Measurements from ENCODE around the gene SLC4A5.

SLC4A5 gene

DNA sequence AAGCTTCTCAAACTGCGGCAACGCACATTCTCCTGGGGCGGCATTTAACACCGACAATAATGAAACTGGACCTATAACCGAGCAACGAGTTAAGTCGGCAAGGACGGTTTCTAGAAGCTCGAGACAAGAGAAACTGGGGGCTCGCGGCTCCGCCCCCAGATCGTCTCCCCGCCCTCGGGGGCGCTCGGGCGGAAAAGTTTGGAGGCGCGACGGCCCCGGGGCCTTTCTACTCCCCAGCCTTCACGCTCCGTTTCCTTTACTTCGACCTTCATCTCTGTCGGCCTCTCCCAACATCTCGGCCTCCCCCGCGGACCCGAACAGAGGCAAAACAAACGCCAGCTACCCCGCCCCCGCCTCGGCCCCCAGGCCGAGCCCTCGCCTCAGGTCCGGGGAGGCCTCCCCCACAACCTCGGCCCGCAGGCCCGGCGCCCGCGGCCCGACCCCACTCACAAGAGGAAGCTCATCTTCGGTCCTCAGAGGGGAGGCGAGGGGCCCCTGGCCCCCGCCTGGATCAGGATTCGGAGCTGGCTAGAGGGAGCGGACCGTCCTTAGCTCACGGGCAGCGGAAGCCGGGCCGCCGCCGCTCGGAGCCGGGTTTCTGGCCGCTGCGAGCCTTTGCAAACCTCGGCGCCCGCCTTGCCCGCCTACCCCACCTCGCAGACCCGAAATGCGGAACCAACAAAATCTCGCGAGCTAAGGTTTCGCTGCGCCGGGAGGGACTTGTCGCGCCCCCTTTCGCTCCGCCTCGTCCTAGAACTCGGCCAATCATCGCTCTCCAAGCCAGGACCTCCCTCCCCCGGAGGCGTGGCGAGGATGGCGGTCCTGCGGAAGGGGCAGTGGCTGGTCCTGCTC lies 164.8 kb downstream of the SLC4A5 start, which contains the start of gene MOB1A (continued):
- TF ChIP-seq ZNF510 (tag by site-specific recombination; IDR thresholded peaks at IDR 0.05; ENCODE audit: insufficient replicate concordance) (no peak), ZNF311 (tag by site-specific recombination; IDR thresholded peaks at IDR 0.05; ENCODE audit: borderline replicate concordance) (no peak), ZNF558 (tag by site-specific recombination; IDR thresholded peaks at IDR 0.05) (no peak), ZNF23 (tag by site-specific recombination; IDR thresholded peaks at IDR 0.05; ENCODE audit: borderline replicate concordance) (no peak), ZNF544 (tag by site-specific recombination; IDR thresholded peaks at IDR 0.05) (no peak), ZNF324 (tag by site-specific recombination; IDR thresholded peaks at IDR 0.05) (no peak), ZNF37A (tag by site-specific recombination; IDR thresholded peaks at IDR 0.05) (no peak), SP3 (tag by site-specific recombination; IDR thresholded peaks at IDR 0.05) (peak; percentile 91), ZNF155 (tag by site-specific recombination; IDR thresholded peaks at IDR 0.05) (no peak), ZNF623 (tag by site-specific recombination; IDR thresholded peaks at IDR 0.05) (no peak), ZNF202 (tag by site-specific recombination; IDR thresholded peaks at IDR 0.05; ENCODE audit: borderline replicate concordance) (no peak), ZNF354C (tag by site-specific recombination; IDR thresholded peaks at IDR 0.05; ENCODE audit: borderline replicate concordance, low read depth) (no peak), ZNF76 (tag by site-specific recombination; IDR thresholded peaks at IDR 0.05; ENCODE audit: borderline replicate concordance, low read depth) (no peak), MYNN (tag by site-specific recombination; IDR thresholded peaks at IDR 0.05; ENCODE audit: borderline replicate concordance) (no peak), YY1 (tag by site-specific recombination; IDR thresholded peaks at IDR 0.05) (no peak), ZNF707 (tag by site-specific recombination; IDR thresholded peaks at IDR 0.05) (no peak), FEZF1 (tag by site-specific recombination; IDR thresholded peaks at IDR 0.05) (no peak), HOXD13 (CRISPR knock-in tag; IDR thresholded peaks at IDR 0.05; ENCODE audit: borderline replicate concordance) (no peak)
- TF ChIP-seq, protein P1, sequence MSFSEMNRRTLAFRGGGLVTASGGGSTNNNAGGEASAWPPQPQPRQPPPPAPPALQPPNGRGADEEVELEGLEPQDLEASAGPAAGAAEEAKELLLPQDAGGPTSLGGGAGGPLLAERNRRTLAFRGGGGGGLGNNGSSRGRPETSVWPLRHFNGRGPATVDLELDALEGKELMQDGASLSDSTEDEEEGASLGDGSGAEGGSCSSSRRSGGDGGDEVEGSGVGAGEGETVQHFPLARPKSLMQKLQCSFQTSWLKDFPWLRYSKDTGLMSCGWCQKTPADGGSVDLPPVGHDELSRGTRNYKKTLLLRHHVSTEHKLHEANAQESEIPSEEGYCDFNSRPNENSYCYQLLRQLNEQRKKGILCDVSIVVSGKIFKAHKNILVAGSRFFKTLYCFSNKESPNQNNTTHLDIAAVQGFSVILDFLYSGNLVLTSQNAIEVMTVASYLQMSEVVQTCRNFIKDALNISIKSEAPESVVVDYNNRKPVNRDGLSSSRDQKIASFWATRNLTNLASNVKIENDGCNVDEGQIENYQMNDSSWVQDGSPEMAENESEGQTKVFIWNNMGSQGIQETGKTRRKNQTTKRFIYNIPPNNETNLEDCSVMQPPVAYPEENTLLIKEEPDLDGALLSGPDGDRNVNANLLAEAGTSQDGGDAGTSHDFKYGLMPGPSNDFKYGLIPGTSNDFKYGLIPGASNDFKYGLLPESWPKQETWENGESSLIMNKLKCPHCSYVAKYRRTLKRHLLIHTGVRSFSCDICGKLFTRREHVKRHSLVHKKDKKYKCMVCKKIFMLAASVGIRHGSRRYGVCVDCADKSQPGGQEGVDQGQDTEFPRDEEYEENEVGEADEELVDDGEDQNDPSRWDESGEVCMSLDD (tag by site-specific recombination; IDR thresholded peaks at IDR 0.05), result peak; percentile 58; the same call in 1 of the 2 replicates
- TF ChIP-seq, protein P2, sequence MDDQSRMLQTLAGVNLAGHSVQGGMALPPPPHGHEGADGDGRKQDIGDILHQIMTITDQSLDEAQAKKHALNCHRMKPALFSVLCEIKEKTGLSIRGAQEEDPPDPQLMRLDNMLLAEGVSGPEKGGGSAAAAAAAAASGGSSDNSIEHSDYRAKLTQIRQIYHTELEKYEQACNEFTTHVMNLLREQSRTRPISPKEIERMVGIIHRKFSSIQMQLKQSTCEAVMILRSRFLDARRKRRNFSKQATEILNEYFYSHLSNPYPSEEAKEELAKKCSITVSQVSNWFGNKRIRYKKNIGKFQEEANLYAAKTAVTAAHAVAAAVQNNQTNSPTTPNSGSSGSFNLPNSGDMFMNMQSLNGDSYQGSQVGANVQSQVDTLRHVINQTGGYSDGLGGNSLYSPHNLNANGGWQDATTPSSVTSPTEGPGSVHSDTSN (CRISPR knock-in tag; IDR thresholded peaks at IDR 0.05), result no peak
- TF ChIP-seq, protein P3, sequence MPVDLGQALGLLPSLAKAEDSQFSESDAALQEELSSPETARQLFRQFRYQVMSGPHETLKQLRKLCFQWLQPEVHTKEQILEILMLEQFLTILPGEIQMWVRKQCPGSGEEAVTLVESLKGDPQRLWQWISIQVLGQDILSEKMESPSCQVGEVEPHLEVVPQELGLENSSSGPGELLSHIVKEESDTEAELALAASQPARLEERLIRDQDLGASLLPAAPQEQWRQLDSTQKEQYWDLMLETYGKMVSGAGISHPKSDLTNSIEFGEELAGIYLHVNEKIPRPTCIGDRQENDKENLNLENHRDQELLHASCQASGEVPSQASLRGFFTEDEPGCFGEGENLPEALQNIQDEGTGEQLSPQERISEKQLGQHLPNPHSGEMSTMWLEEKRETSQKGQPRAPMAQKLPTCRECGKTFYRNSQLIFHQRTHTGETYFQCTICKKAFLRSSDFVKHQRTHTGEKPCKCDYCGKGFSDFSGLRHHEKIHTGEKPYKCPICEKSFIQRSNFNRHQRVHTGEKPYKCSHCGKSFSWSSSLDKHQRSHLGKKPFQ (tag by site-specific recombination; IDR thresholded peaks at IDR 0.05), result no peak
- TF ChIP-seq, protein P4, sequence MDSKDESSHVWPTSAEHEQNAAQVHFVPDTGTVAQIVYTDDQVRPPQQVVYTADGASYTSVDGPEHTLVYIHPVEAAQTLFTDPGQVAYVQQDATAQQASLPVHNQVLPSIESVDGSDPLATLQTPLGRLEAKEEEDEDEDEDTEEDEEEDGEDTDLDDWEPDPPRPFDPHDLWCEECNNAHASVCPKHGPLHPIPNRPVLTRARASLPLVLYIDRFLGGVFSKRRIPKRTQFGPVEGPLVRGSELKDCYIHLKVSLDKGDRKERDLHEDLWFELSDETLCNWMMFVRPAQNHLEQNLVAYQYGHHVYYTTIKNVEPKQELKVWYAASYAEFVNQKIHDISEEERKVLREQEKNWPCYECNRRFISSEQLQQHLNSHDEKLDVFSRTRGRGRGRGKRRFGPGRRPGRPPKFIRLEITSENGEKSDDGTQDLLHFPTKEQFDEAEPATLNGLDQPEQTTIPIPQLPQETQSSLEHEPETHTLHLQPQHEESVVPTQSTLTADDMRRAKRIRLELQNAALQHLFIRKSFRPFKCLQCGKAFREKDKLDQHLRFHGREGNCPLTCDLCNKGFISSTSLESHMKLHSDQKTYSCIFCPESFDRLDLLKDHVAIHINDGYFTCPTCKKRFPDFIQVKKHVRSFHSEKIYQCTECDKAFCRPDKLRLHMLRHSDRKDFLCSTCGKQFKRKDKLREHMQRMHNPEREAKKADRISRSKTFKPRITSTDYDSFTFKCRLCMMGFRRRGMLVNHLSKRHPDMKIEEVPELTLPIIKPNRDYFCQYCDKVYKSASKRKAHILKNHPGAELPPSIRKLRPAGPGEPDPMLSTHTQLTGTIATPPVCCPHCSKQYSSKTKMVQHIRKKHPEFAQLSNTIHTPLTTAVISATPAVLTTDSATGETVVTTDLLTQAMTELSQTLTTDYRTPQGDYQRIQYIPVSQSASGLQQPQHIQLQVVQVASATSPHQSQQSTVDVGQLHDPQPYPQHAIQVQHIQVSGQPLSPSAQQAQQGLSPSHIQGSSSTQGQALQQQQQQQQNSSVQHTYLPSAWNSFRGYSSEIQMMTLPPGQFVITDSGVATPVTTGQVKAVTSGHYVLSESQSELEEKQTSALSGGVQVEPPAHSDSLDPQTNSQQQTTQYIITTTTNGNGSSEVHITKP (tag by site-specific recombination; IDR thresholded peaks at IDR 0.05), result peak; percentile 66
- TF ChIP-seq, protein P5, sequence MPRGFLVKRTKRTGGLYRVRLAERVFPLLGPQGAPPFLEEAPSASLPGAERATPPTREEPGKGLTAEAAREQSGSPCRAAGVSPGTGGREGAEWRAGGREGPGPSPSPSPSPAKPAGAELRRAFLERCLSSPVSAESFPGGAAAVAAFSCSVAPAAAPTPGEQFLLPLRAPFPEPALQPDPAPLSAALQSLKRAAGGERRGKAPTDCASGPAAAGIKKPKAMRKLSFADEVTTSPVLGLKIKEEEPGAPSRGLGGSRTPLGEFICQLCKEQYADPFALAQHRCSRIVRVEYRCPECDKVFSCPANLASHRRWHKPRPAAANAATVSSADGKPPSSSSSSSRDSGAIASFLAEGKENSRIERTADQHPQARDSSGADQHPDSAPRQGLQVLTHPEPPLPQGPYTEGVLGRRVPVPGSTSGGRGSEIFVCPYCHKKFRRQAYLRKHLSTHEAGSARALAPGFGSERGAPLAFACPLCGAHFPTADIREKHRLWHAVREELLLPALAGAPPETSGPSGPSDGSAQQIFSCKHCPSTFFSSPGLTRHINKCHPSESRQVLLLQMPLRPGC (tag by site-specific recombination; IDR thresholded peaks at IDR 0.05), result 0 out of 2 replicates have a peak, but pooled peaks have one; percentile 25
- TF ChIP-seq, protein P6, sequence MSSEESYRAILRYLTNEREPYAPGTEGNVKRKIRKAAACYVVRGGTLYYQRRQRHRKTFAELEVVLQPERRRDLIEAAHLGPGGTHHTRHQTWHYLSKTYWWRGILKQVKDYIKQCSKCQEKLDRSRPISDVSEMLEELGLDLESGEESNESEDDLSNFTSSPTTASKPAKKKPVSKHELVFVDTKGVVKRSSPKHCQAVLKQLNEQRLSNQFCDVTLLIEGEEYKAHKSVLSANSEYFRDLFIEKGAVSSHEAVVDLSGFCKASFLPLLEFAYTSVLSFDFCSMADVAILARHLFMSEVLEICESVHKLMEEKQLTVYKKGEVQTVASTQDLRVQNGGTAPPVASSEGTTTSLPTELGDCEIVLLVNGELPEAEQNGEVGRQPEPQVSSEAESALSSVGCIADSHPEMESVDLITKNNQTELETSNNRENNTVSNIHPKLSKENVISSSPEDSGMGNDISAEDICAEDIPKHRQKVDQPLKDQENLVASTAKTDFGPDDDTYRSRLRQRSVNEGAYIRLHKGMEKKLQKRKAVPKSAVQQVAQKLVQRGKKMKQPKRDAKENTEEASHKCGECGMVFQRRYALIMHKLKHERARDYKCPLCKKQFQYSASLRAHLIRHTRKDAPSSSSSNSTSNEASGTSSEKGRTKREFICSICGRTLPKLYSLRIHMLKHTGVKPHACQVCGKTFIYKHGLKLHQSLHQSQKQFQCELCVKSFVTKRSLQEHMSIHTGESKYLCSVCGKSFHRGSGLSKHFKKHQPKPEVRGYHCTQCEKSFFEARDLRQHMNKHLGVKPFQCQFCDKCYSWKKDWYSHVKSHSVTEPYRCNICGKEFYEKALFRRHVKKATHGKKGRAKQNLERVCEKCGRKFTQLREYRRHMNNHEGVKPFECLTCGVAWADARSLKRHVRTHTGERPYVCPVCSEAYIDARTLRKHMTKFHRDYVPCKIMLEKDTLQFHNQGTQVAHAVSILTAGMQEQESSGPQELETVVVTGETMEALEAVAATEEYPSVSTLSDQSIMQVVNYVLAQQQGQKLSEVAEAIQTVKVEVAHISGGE (tag by site-specific recombination; conservative IDR thresholded peaks at IDR 0.05; ENCODE audit: low read depth), result no peak

All from HEK293 (cell line).